ENCODE measurements around the gene TMEM94. TPM values are rescaled to one million over a fixed set of nuclear protein-coding genes. Genes with fewer than 3 reads are reported as not detected.

TMEM94 gene
- polyA plus RNA-seq, 2 of the 4 experiments (the other 2 are of a cell fraction), result 30.5 to 63.8 TPM

DNA sequence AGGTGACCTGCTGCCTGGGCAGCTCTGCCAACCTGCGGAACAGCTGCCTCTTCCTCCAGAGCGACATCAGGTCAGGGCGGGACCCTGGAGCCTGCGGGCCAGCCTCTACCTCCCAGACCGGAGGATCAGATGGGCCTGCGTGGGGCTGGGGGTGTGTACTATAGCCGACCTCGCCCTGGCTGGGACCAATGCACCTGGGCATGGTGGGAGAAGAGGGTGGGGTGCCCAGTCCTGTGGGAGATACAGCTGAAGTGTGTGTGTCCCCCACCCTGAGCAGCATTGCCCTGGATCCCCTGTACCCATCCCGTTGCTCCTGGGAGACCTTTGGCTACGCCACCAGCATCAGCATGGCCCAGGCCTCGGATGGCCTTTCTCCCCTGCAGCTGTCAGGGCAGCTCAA lies 39.6 kb downstream of the TMEM94 start:
- no peak for TF ChIP-seq HDAC2 (IDR thresholded peaks at IDR 0.05)
- TF ChIP-seq, protein P1, sequence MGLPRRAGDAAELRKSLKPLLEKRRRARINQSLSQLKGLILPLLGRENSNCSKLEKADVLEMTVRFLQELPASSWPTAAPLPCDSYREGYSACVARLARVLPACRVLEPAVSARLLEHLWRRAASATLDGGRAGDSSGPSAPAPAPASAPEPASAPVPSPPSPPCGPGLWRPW (IDR thresholded peaks at IDR 0.05), result no peak
- no peak for TF ChIP-seq PHF8 (IDR thresholded peaks at IDR 0.05; ENCODE audit: borderline replicate concordance, low read depth)
- TF ChIP-seq, protein P2, sequence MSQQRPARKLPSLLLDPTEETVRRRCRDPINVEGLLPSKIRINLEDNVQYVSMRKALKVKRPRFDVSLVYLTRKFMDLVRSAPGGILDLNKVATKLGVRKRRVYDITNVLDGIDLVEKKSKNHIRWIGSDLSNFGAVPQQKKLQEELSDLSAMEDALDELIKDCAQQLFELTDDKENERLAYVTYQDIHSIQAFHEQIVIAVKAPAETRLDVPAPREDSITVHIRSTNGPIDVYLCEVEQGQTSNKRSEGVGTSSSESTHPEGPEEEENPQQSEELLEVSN (IDR thresholded peaks at IDR 0.05; ENCODE audit: borderline replicate concordance, low read depth), result no peak
- no peak for TF ChIP-seq BHLHE40 (IDR thresholded peaks at IDR 0.05; ENCODE audit: low read depth, low read length)
- no peak for TF ChIP-seq ZNF302 (CRISPR knock-in tag; IDR thresholded peaks at IDR 0.05)
- no peak for TF ChIP-seq RCOR1 (IDR thresholded peaks at IDR 0.05; ENCODE audit: low read depth, low read length)
- TF ChIP-seq CHD2 (IDR thresholded peaks at IDR 0.05; ENCODE audit: low read length, partially characterized antibody), result no peak
- no peak for TF ChIP-seq EP300 (IDR thresholded peaks at IDR 0.05)
- TF ChIP-seq HOXB13 (CRISPR knock-in tag; IDR thresholded peaks at IDR 0.05; ENCODE audit: low read depth), result no peak
- TF ChIP-seq REST (IDR thresholded peaks at IDR 0.05), result no peak
- no peak for TF ChIP-seq CEBPB (IDR thresholded peaks at IDR 0.05)
- no peak for TF ChIP-seq NR3C1 (IDR thresholded peaks at IDR 0.05)
- no peak for DNase-seq (ENCODE audit: low read depth in 1 of 2, low spot score in 1 of 2)
- Histone ChIP-seq H3K4me1 (no peaks in the 10 kb centered on the region), H3K4me3 (no peak overlapping the region), H3K27ac (no peak overlapping the region), H3K4me2 (no peak overlapping the region), H3K9me3 (no peaks in the 10 kb centered on the region)
- WGBS (ENCODE audit: missing lambda C conversion rate), result 80% methylated on average over 11 of the region's 11 CpGs
- no peak for ATAC-seq
- ChIA-PET CTCF (interaction anchor here (1.0 to 4.9 kb wide), 8 partner anchors 9 to 165 kb away, joined by 3 to 40 read pairs (median 4); partner anchors contain the start of gene TSEN54), POLR2A (no interaction called here)
- FAIRE-seq, result no peak

GRCh38 chr17:75498039-75498725 lies 41.7 kb downstream of the TMEM94 start:
- H3K4me1 ChIP-seq, result no peaks in the 10 kb centered on the region
- DNase-seq (ENCODE audit: low read depth in 1 of 2, low spot score in 1 of 2) (no peak), ATAC-seq (no peak), FAIRE-seq (no peak)
- TF ChIP-seq ZFP36 (IDR thresholded peaks at IDR 0.05; ENCODE audit: borderline replicate concordance, partially characterized antibody) (no peak), POLR2AphosphoS2 (conservative IDR thresholded peaks at IDR 0.05; ENCODE audit: low read length) (0 out of 2 replicates have a peak, but pooled peaks have one; percentile 4)
- no peak overlapping the region for H3K4me3 ChIP-seq
- ChIA-PET POLR2A (interaction anchor here (2.6 kb wide), 1 partner anchor 42 kb away, joined by 10 read pairs; the partner anchor contains the start of gene TMEM94), CTCF (interaction anchor here (0.8 to 4.0 kb wide), 15 partner anchors 9 to 252 kb away, joined by 3 to 18 read pairs (median 6); partner anchors contain the start of genes SMIM5 and TSEN54)
- WGBS (ENCODE audit: missing lambda C conversion rate), result 91% methylated on average over 17 of the region's 21 CpGs
- H3K27ac ChIP-seq, result no peak overlapping the region
- H3K9me3 ChIP-seq, result no peaks in the 10 kb centered on the region
- no peak overlapping the region for H3K4me2 ChIP-seq

- peak in 1 of 2 experiments; percentile 44 for DNase-seq (ENCODE audit: low read depth in 1 of 2, low spot score in 1 of 2)
- POLR2A ChIA-PET, result interaction anchor here (2.6 kb wide), 1 partner anchor 43 kb away, joined by 10 read pairs; the partner anchor contains the start of gene TMEM94
- no peaks in the 10 kb centered on the region for H3K4me1 ChIP-seq
- peak; percentile 11 to 26; a peak in 2 of 6 replicates for ATAC-seq
- no peak overlapping the region for H3K27ac ChIP-seq
- no peak for TF ChIP-seq CHD4 (IDR thresholded peaks at IDR 0.05; ENCODE audit: borderline replicate concordance)
- TF ChIP-seq, protein P3, sequence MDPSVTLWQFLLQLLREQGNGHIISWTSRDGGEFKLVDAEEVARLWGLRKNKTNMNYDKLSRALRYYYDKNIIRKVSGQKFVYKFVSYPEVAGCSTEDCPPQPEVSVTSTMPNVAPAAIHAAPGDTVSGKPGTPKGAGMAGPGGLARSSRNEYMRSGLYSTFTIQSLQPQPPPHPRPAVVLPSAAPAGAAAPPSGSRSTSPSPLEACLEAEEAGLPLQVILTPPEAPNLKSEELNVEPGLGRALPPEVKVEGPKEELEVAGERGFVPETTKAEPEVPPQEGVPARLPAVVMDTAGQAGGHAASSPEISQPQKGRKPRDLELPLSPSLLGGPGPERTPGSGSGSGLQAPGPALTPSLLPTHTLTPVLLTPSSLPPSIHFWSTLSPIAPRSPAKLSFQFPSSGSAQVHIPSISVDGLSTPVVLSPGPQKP (IDR thresholded peaks at IDR 0.05; ENCODE audit: low read depth, low read length), result no peak
- no peak for TF ChIP-seq BCL3 (IDR thresholded peaks at IDR 0.05)
- TF ChIP-seq ESRRA (IDR thresholded peaks at IDR 0.05; ENCODE audit: borderline replicate concordance, low read length), result no peak
- no peak for TF ChIP-seq BHLHE40 (IDR thresholded peaks at IDR 0.05; ENCODE audit: low read depth, low read length)
- 0 out of 2 replicates have a peak, but pooled peaks have one; percentile 27 for TF ChIP-seq POLR2AphosphoS2 (conservative IDR thresholded peaks at IDR 0.05; ENCODE audit: low read length)
- no peak for FAIRE-seq
- CTCF ChIA-PET, result interaction anchor here (0.8 to 4.0 kb wide), 16 partner anchors 9 to 135 kb away, joined by 3 to 18 read pairs (median 4); partner anchors contain the start of genes SMIM5 and TSEN54
- no peaks in the 10 kb centered on the region for H3K9me3 ChIP-seq
- WGBS (ENCODE audit: missing lambda C conversion rate), result 79% methylated on average over 16 of the region's 16 CpGs
- H3K4me3 ChIP-seq, result no peak overlapping the region
- H3K4me2 ChIP-seq, result no peak overlapping the region
Measured at GRCh38 chr17:75498726-75499213, 42.3 kb downstream of the TMEM94 start.

Measured in A549 (cell line).